ENCODE results near the gene NADK. TPM values are rescaled to one million over a fixed set of nuclear protein-coding genes. Genes with fewer than 3 reads are reported as not detected.

NADK gene
- total RNA-seq, 4 donors from 2014 or later = 36.1 to 57.6 (median 39.5) TPM

- intact Hi-C loops (cut with DNase I) = no loop called here
Observed at GRCh38 chr1:1806890-1807289, 28.6 kb upstream of the NADK start.

GRCh38 chr1:1804301-1804700, 26.0 kb upstream of the NADK start:
- TF ChIP-seq, protein P1, sequence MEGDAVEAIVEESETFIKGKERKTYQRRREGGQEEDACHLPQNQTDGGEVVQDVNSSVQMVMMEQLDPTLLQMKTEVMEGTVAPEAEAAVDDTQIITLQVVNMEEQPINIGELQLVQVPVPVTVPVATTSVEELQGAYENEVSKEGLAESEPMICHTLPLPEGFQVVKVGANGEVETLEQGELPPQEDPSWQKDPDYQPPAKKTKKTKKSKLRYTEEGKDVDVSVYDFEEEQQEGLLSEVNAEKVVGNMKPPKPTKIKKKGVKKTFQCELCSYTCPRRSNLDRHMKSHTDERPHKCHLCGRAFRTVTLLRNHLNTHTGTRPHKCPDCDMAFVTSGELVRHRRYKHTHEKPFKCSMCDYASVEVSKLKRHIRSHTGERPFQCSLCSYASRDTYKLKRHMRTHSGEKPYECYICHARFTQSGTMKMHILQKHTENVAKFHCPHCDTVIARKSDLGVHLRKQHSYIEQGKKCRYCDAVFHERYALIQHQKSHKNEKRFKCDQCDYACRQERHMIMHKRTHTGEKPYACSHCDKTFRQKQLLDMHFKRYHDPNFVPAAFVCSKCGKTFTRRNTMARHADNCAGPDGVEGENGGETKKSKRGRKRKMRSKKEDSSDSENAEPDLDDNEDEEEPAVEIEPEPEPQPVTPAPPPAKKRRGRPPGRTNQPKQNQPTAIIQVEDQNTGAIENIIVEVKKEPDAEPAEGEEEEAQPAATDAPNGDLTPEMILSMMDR (IDR thresholded peaks at IDR 0.05) = no peak
- no peak for TF ChIP-seq POLR2A (IDR thresholded peaks at IDR 0.05)
- Histone ChIP-seq H3K27ac (no peak overlapping the region), H3K4me1 (peaks cover 0 to 5% (median 0%) of the 10 kb centered on the region in 3 donors), H3K4me3 (no peak overlapping the region), H3K9me3 (no peaks in the 10 kb centered on the region), H3K36me3 (peaks cover 6 to 99% (median 53%) of the 10 kb centered on the region in 3 donors), H3K27me3 (no peaks in the 10 kb centered on the region)
- intact Hi-C loops (cut with DNase I) = no loop called here
- 97 to 98% methylated on average over 8 of the region's 8 CpGs for WGBS, 2 donors
- no peak for DNase-seq

More at GRCh38 chr1:1806890-1807289, 28.6 kb upstream of the NADK start:
- DNase-seq = no peak
- H3K27ac ChIP-seq = no peak overlapping the region
- no peak for TF ChIP-seq POLR2A (IDR thresholded peaks at IDR 0.05)
- TF ChIP-seq, protein P1 (IDR thresholded peaks at IDR 0.05) = no peak
- H3K27me3 ChIP-seq = no peaks in the 10 kb centered on the region
- 83 to 89% methylated on average over 2 of the region's 2 CpGs for WGBS, 2 donors
- no peak overlapping the region for H3K4me3 ChIP-seq
- peaks cover 6 to 98% (median 48%) of the 10 kb centered on the region in 3 donors for H3K36me3 ChIP-seq
- H3K9me3 ChIP-seq = no peaks in the 10 kb centered on the region
- H3K4me1 ChIP-seq = no peaks in the 10 kb centered on the region

GRCh38 chr1:1802871-1803270, 24.6 kb upstream of the NADK start:
- Histone ChIP-seq H3K4me1 (peaks cover 0 to 13% (median 0%) of the 10 kb centered on the region in 3 donors), H3K9me3 (no peaks in the 10 kb centered on the region), H3K4me3 (no peak overlapping the region), H3K27me3 (no peaks in the 10 kb centered on the region), H3K27ac (no peak overlapping the region), H3K36me3 (peaks cover 6 to 100% (median 54%) of the 10 kb centered on the region in 3 donors)
- WGBS, 2 donors = 92 to 100% methylated on average over 1 of the region's 1 CpG
- intact Hi-C loops (cut with DNase I) = no loop called here
- TF ChIP-seq POLR2A (IDR thresholded peaks at IDR 0.05) = no peak
- DNase-seq = no peak

GRCh38 chr1:1799716-1800115, 21.4 kb upstream of the NADK start:
- WGBS, 2 donors = 87 to 93% methylated on average over 4 to 5 of the region's 5 CpGs
- intact Hi-C loops (cut with DNase I) = no loop called here
- no peaks in the 10 kb centered on the region for H3K27me3 ChIP-seq
- no peaks in the 10 kb centered on the region for H3K9me3 ChIP-seq
- peaks cover 0 to 18% (median 0%) of the 10 kb centered on the region in 3 donors for H3K4me1 ChIP-seq
- DNase-seq = no peak
- no peak for TF ChIP-seq POLR2A (IDR thresholded peaks at IDR 0.05)
- TF ChIP-seq, protein P1 (IDR thresholded peaks at IDR 0.05) = no peak
- no peak overlapping the region for H3K4me3 ChIP-seq
- H3K27ac ChIP-seq = no peak overlapping the region
- peaks cover 25 to 100% (median 45%) of the 10 kb centered on the region in 3 donors for H3K36me3 ChIP-seq

GRCh38 chr1:1797731-1798341, 19.6 kb upstream of the NADK start:
- H3K27ac ChIP-seq = no peak overlapping the region
- no peaks in the 10 kb centered on the region for H3K9me3 ChIP-seq
- TF ChIP-seq, protein P1 (IDR thresholded peaks at IDR 0.05) = no peak
- TF ChIP-seq POLR2A (IDR thresholded peaks at IDR 0.05) = no peak
- intact Hi-C loops (cut with DNase I) = no loop called here
- H3K36me3 ChIP-seq = peaks cover 28 to 100% (median 36%) of the 10 kb centered on the region in 3 donors
- 56 to 78% methylated on average over 2 to 9 of the region's 11 CpGs for WGBS, 2 donors
- DNase-seq = no peak
- H3K4me1 ChIP-seq = peaks cover 0 to 18% (median 0%) of the 10 kb centered on the region in 3 donors
- no peak overlapping the region for H3K4me3 ChIP-seq
- no peaks in the 10 kb centered on the region for H3K27me3 ChIP-seq
